ENCODE results near the gene LRP8.

The LRP8 gene

GRCh38 chr1:53348486-53349368 lies 20.9 kb upstream of the LRP8 start:
- no peaks in the 10 kb centered on the region for H3K4me1 ChIP-seq (ENCODE audit: control insufficient read depth in 5 of 5, insufficient read depth in 5 of 5, low read length in 5 of 5)
- H3K9me3 ChIP-seq (ENCODE audit: control insufficient read depth in 5 of 5, low read length in 5 of 5), result no peaks in the 10 kb centered on the region
- peaks cover 0 to 3% (median 0%) of the 10 kb centered on the region in 5 donors for H3K27me3 ChIP-seq (ENCODE audit: control insufficient read depth in 5 of 5, insufficient read depth in 4 of 5, low read length in 5 of 5)
- H3K4me3 ChIP-seq (ENCODE audit: low read depth in 1 of 5, low read length in 5 of 5), result no peak overlapping the region
- no peaks in the 10 kb centered on the region for H3K36me3 ChIP-seq (ENCODE audit: control insufficient read depth in 5 of 5, insufficient read depth in 5 of 5, low read length in 5 of 5)
- no peak overlapping the region for H3K27ac ChIP-seq (ENCODE audit: low read depth, low read length)
- H3K9ac ChIP-seq (ENCODE audit: low read length in 5 of 5), result no peak overlapping the region

- no peaks in the 10 kb centered on the region for H3K4me1 ChIP-seq (ENCODE audit: control insufficient read depth in 5 of 5, insufficient read depth in 5 of 5, low read length in 5 of 5)
- H3K27ac ChIP-seq (ENCODE audit: low read depth, low read length), result no peak overlapping the region
- H3K36me3 ChIP-seq (ENCODE audit: control insufficient read depth in 5 of 5, insufficient read depth in 5 of 5, low read length in 5 of 5), result no peaks in the 10 kb centered on the region
- H3K27me3 ChIP-seq (ENCODE audit: control insufficient read depth in 5 of 5, insufficient read depth in 4 of 5, low read length in 5 of 5), result peaks cover 0 to 5% (median 0%) of the 10 kb centered on the region in 5 donors
- H3K4me3 ChIP-seq (ENCODE audit: low read depth in 1 of 5, low read length in 5 of 5), result no peak overlapping the region
- no peak overlapping the region for H3K9ac ChIP-seq (ENCODE audit: low read length in 5 of 5)
- no peaks in the 10 kb centered on the region for H3K9me3 ChIP-seq (ENCODE audit: control insufficient read depth in 5 of 5, low read length in 5 of 5)
Measured at GRCh38 chr1:53346814-53347176, 18.9 kb upstream of the LRP8 start.

- H3K27me3 ChIP-seq (ENCODE audit: control insufficient read depth in 5 of 5, insufficient read depth in 4 of 5, low read length in 5 of 5), result peaks cover 0 to 5% (median 0%) of the 10 kb centered on the region in 5 donors
- H3K4me1 ChIP-seq (ENCODE audit: control insufficient read depth in 5 of 5, insufficient read depth in 5 of 5, low read length in 5 of 5), result no peaks in the 10 kb centered on the region
- H3K9ac ChIP-seq (ENCODE audit: low read length in 5 of 5), result no peak overlapping the region
- H3K27ac ChIP-seq (ENCODE audit: low read depth, low read length), result no peak overlapping the region
- no peaks in the 10 kb centered on the region for H3K36me3 ChIP-seq (ENCODE audit: control insufficient read depth in 5 of 5, insufficient read depth in 5 of 5, low read length in 5 of 5)
- no peak overlapping the region for H3K4me3 ChIP-seq (ENCODE audit: low read depth in 1 of 5, low read length in 5 of 5)
- H3K9me3 ChIP-seq (ENCODE audit: control insufficient read depth in 5 of 5, low read length in 5 of 5), result no peaks in the 10 kb centered on the region
Measured at GRCh38 chr1:53345996-53346813, 18.3 kb upstream of the LRP8 start.

GRCh38 chr1:53344921-53345838 lies 17.3 kb upstream of the LRP8 start:
- H3K27me3 ChIP-seq (ENCODE audit: control insufficient read depth in 5 of 5, insufficient read depth in 4 of 5, low read length in 5 of 5), result peaks cover 0 to 12% (median under 1%) of the 10 kb centered on the region in 5 donors
- H3K9ac ChIP-seq (ENCODE audit: low read length in 5 of 5), result no peak overlapping the region
- H3K36me3 ChIP-seq (ENCODE audit: control insufficient read depth in 5 of 5, insufficient read depth in 5 of 5, low read length in 5 of 5), result no peaks in the 10 kb centered on the region
- H3K4me1 ChIP-seq (ENCODE audit: control insufficient read depth in 5 of 5, insufficient read depth in 5 of 5, low read length in 5 of 5), result no peaks in the 10 kb centered on the region
- H3K4me3 ChIP-seq (ENCODE audit: low read depth in 1 of 5, low read length in 5 of 5), result no peak overlapping the region
- H3K9me3 ChIP-seq (ENCODE audit: control insufficient read depth in 5 of 5, low read length in 5 of 5), result no peaks in the 10 kb centered on the region
- H3K27ac ChIP-seq (ENCODE audit: low read depth, low read length), result no peak overlapping the region

GRCh38 chr1:53343831-53344668 lies 16.2 kb upstream of the LRP8 start:
- Histone ChIP-seq H3K4me3 (ENCODE audit: low read depth in 1 of 5, low read length in 5 of 5) (no peak overlapping the region), H3K9me3 (ENCODE audit: control insufficient read depth in 5 of 5, low read length in 5 of 5) (no peaks in the 10 kb centered on the region), H3K9ac (ENCODE audit: low read length in 5 of 5) (no peak overlapping the region), H3K4me1 (ENCODE audit: control insufficient read depth in 5 of 5, insufficient read depth in 5 of 5, low read length in 5 of 5) (no peaks in the 10 kb centered on the region), H3K27ac (ENCODE audit: low read depth, low read length) (no peak overlapping the region), H3K27me3 (ENCODE audit: control insufficient read depth in 5 of 5, insufficient read depth in 4 of 5, low read length in 5 of 5) (peaks cover 0 to 18% (median 7%) of the 10 kb centered on the region in 5 donors), H3K36me3 (ENCODE audit: control insufficient read depth in 5 of 5, insufficient read depth in 5 of 5, low read length in 5 of 5) (no peaks in the 10 kb centered on the region)

- Histone ChIP-seq H3K27me3 (ENCODE audit: control insufficient read depth in 5 of 5, insufficient read depth in 4 of 5, low read length in 5 of 5) (peaks cover 0 to 18% (median 7%) of the 10 kb centered on the region in 5 donors), H3K4me1 (ENCODE audit: control insufficient read depth in 5 of 5, insufficient read depth in 5 of 5, low read length in 5 of 5) (no peaks in the 10 kb centered on the region), H3K36me3 (ENCODE audit: control insufficient read depth in 5 of 5, insufficient read depth in 5 of 5, low read length in 5 of 5) (no peaks in the 10 kb centered on the region), H3K9me3 (ENCODE audit: control insufficient read depth in 5 of 5, low read length in 5 of 5) (no peaks in the 10 kb centered on the region), H3K4me3 (ENCODE audit: low read depth in 1 of 5, low read length in 5 of 5) (no peak overlapping the region), H3K9ac (ENCODE audit: low read length in 5 of 5) (no peak overlapping the region), H3K27ac (ENCODE audit: low read depth, low read length) (no peak overlapping the region)
Measured at GRCh38 chr1:53342735-53343470, 15.0 kb upstream of the LRP8 start.

GRCh38 chr1:53341961-53342707 lies 14.3 kb upstream of the LRP8 start:
- peaks cover 0 to 18% (median 7%) of the 10 kb centered on the region in 5 donors for H3K27me3 ChIP-seq (ENCODE audit: control insufficient read depth in 5 of 5, insufficient read depth in 4 of 5, low read length in 5 of 5)

GRCh38 chr1:53341521-53341895 lies 13.6 kb upstream of the LRP8 start:
- H3K4me3 ChIP-seq (ENCODE audit: low read depth in 1 of 5, low read length in 5 of 5), result no peak overlapping the region
- no peaks in the 10 kb centered on the region for H3K9me3 ChIP-seq (ENCODE audit: control insufficient read depth in 5 of 5, low read length in 5 of 5)
- no peak overlapping the region for H3K27ac ChIP-seq (ENCODE audit: low read depth, low read length)
- peaks cover 0 to 18% (median 7%) of the 10 kb centered on the region in 5 donors for H3K27me3 ChIP-seq (ENCODE audit: control insufficient read depth in 5 of 5, insufficient read depth in 4 of 5, low read length in 5 of 5)
- no peaks in the 10 kb centered on the region for H3K36me3 ChIP-seq (ENCODE audit: control insufficient read depth in 5 of 5, insufficient read depth in 5 of 5, low read length in 5 of 5)
- no peaks in the 10 kb centered on the region for H3K4me1 ChIP-seq (ENCODE audit: control insufficient read depth in 5 of 5, insufficient read depth in 5 of 5, low read length in 5 of 5)
- H3K9ac ChIP-seq (ENCODE audit: low read length in 5 of 5), result no peak overlapping the region

More at GRCh38 chr1:53341961-53342707, 14.3 kb upstream of the LRP8 start:
- no peaks in the 10 kb centered on the region for H3K9me3 ChIP-seq (ENCODE audit: control insufficient read depth in 5 of 5, low read length in 5 of 5)
- no peak overlapping the region for H3K9ac ChIP-seq (ENCODE audit: low read length in 5 of 5)
- no peak overlapping the region for H3K27ac ChIP-seq (ENCODE audit: low read depth, low read length)
- H3K4me1 ChIP-seq (ENCODE audit: control insufficient read depth in 5 of 5, insufficient read depth in 5 of 5, low read length in 5 of 5), result no peaks in the 10 kb centered on the region
- H3K4me3 ChIP-seq (ENCODE audit: low read depth in 1 of 5, low read length in 5 of 5), result no peak overlapping the region
- H3K36me3 ChIP-seq (ENCODE audit: control insufficient read depth in 5 of 5, insufficient read depth in 5 of 5, low read length in 5 of 5), result no peaks in the 10 kb centered on the region

Measured in subcutaneous abdominal adipose tissue (tissue), 5 donors.